Measurements from ENCODE around the gene ZCCHC14. TPM values are rescaled to one million over a fixed set of nuclear protein-coding genes. Genes with fewer than 3 reads are reported as not detected.
A peak's percentile ranks its signal among the peaks of the same experiment; 100 is the strongest.

The ZCCHC14 gene
- total RNA-seq, 2 experiments from 2014 or later = 12.4 to 13.9 TPM

DNA sequence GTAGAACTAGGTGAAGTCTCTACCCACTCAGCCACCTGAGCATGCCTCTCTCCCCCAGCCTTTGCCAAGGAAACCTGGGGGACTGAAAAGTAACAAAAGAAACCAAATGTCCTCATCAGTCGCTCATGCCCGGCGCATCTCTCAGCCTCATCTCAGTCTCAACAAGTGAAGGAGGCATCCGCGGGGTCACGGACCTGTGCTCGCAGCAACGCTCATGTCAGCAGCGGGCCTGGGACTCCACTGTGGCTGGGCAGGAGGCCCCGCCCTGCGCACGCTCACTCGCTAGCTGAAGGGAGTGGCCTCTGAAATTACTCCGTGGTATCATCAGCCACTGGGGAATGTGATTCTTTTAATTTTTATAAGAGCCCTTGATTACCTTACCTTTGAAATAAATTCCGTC lies 69.4 kb downstream of the ZCCHC14 start:
- CTCF ChIA-PET = no interaction called here
- no peak for DNase-seq
- no peaks in the 10 kb centered on the region for H3K27me3 Mint-ChIP-seq (ENCODE audit: low read depth)
- no peaks in the 10 kb centered on the region for H3K4me1 Mint-ChIP-seq (ENCODE audit: low read depth)
- no peaks in the 10 kb centered on the region for H3K9me3 Mint-ChIP-seq
- H3K27ac Mint-ChIP-seq = no peak overlapping the region
- H3K36me3 Mint-ChIP-seq (ENCODE audit: low read depth) = peaks cover 12% of the 10 kb centered on the region
- no peak overlapping the region for H3K4me3 Mint-ChIP-seq
- intact Hi-C loops (cut with micrococcal nuclease) = no loop called here

DNA sequence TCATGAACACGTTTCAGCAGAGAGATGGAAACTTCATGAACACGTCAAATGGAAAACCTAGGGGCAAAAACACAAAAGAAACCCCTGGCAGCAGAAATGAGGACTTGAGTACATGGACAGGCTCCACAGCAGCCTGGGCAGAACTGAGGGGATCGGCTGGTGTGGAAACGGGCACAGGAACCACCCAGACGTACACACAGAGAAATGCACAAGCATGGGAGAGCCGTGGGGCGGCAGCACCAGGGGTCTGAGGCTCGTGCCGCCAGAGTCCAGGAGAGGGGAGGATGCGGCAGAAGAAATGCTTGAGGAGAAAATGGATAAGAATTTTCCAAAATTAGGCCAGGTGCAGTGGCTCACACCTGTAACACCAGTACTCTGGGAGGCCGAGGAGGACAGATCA lies 70.7 kb downstream of the ZCCHC14 start:
- Mint-ChIP-seq H3K4me3 (no peak overlapping the region), H3K27ac (no peak overlapping the region), H3K36me3 (ENCODE audit: low read depth) (peaks cover 12% of the 10 kb centered on the region), H3K4me1 (ENCODE audit: low read depth) (no peaks in the 10 kb centered on the region), H3K9me3 (no peaks in the 10 kb centered on the region), H3K27me3 (ENCODE audit: low read depth) (no peaks in the 10 kb centered on the region)
- intact Hi-C loops (cut with micrococcal nuclease) = no loop called here
- DNase-seq = no peak
- CTCF ChIA-PET = no interaction called here

DNA sequence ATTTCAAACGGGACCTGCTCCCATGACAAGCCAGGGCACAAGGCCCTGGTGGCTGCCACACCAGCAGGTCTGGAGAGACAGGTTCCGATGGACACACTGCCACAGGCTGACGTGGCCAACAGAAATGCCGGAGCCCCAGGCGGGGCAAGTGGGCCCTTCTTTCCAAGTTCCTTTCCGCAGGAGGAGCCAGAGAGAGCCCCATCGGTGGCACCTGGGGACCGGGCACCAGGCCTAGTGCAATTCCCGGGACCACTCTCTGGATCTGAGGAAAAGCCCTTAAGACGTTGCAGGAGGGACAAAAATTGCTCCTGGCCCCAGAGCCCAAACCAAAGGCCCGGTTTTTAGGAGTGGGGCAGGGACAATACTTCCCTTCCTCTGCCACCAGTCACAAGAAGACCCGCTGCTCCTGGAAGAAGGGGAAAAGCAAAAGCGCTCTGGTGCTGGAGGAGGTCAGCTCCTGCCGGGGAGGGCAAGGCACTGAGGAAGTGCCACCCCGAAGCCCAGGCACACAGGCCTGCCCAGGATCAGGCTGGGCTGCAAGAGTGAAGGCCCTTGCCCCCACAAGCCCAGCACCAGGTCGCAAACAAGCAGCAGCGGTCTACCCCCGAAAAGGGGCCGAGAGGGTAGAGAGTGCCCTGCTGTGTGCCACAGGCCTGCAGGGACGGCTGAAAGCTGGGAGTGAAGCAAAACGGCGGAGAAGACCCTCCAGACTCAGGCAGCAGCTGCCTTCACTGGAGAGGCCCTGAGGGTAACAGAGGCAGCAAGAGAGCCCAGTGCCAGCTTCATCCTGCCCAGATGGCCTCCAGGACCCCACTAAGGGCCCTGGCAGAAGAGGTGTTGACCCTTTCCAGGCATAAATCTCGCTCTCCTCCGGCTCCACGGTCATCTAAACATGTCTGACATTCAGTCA lies 71.6 kb downstream of the ZCCHC14 start:
- CTCF ChIA-PET = interaction anchor here (0.6 to 1.1 kb wide), 3 partner anchors 14 to 150 kb away, joined by 3 read pairs; no protein-coding TSS in a partner anchor

DNA sequence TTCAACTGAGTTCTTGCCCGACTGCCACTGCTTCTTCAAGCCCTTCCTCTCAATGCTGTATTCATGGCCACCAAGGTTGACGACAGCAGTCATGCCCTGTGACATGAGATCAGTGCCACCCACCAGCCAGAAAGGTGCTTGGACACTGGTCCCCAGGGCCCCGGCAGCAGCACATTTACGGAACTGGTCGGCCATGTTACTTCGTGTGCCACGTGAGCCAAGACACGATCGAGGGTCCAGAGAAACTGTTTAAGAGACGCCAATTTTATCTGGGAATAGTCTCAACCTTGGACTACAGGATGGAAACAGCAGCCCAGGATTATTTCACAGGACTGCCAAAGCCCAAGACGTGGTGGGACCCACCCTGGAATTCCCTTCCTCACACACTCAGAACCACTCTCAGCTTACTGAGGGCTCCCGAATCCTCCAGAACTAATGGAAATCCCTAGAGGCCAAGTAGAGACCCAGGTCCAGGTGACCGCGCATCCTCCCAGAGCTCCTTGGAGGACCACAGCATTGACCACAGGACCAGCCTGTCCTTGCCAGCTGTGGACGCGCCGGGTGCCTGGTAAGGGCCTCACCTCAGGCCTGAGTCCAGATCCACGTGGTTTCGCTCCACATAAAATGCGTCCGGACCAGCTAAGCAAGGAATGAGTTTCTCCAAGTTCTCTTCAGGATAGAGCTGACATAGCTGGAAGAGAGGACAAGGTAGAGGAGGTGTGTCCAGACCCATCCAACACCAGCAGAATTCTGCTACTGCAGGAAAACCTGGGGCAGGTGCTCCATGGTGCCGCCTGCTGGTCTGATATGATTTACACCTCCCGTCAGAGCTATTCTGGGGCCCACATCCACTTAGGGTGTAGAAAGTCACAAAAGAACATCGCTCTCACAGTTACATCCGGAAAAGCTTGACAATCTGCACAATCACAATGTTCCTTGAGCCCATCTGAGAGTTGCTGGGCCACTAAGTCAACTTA lies 72.5 kb downstream of the ZCCHC14 start:
- Mint-ChIP-seq H3K36me3 (ENCODE audit: low read depth) (peaks cover 16% of the 10 kb centered on the region), H3K27me3 (ENCODE audit: low read depth) (no peaks in the 10 kb centered on the region), H3K4me1 (ENCODE audit: low read depth) (no peaks in the 10 kb centered on the region), H3K4me3 (no peak overlapping the region), H3K9me3 (no peaks in the 10 kb centered on the region), H3K27ac (peak overlapping the region; percentile 40)
- intact Hi-C loops (cut with micrococcal nuclease) = no loop called here
- CTCF ChIA-PET = interaction anchor here (0.6 to 1.1 kb wide), 3 partner anchors 14 to 151 kb away, joined by 3 read pairs; no protein-coding TSS in a partner anchor
- no peak for DNase-seq

More for the DNA sequence above, 71.6 kb downstream of the ZCCHC14 start:
- intact Hi-C loops (cut with micrococcal nuclease) = no loop called here
- Mint-ChIP-seq H3K4me1 (ENCODE audit: low read depth) (no peaks in the 10 kb centered on the region), H3K27ac (no peak overlapping the region), H3K36me3 (ENCODE audit: low read depth) (peaks cover 13% of the 10 kb centered on the region), H3K27me3 (ENCODE audit: low read depth) (no peaks in the 10 kb centered on the region), H3K9me3 (no peaks in the 10 kb centered on the region), H3K4me3 (no peak overlapping the region)
- DNase-seq = no peak

DNA sequence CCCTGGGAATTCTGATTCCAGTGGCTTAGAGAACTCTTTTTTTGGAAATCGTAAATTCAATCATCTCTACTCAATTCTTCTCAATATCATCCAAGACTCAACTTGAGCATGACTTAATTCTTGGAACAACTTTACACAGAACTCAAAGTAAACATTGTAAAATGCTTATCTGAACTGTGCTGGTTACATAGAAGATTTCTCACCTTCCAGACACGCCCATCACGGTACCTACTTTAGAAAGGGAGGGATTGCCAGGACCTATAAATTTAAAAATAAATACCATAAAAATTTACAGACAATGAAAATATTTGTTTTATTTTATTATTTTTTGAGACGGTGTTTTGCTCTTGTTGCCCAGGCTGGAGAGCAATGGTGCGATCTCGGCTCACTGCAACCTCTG lies 74.2 kb downstream of the ZCCHC14 start:
- no peak overlapping the region for H3K27ac Mint-ChIP-seq
- H3K9me3 Mint-ChIP-seq = no peaks in the 10 kb centered on the region
- no peaks in the 10 kb centered on the region for H3K4me1 Mint-ChIP-seq (ENCODE audit: low read depth)
- intact Hi-C loops (cut with micrococcal nuclease) = no loop called here
- no peak for DNase-seq
- H3K4me3 Mint-ChIP-seq = no peak overlapping the region
- H3K27me3 Mint-ChIP-seq (ENCODE audit: low read depth) = no peaks in the 10 kb centered on the region
- peaks cover 14% of the 10 kb centered on the region for H3K36me3 Mint-ChIP-seq (ENCODE audit: low read depth)
- CTCF ChIA-PET = no interaction called here

DNA sequence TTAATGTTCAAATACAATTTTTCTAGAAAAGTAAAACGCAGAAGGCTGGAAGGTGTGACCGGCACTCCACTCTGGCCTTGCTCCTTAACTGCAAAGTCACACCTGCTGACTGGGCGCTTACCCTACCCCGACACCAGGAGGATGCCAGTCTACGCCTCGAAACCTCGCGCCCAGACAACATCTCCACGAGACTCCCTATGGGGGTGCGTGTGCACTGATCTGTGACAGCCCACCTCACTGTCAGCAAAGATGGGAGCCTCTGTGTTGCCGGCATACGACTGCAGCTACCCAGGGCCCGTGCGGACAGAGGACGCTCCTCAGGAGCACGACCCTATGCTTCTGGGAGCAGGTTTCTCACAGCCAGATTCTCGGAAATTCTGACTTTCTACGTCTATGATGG lies 74.6 kb downstream of the ZCCHC14 start:
- Mint-ChIP-seq H3K4me1 (ENCODE audit: low read depth) (no peaks in the 10 kb centered on the region), H3K27ac (no peak overlapping the region), H3K9me3 (no peaks in the 10 kb centered on the region), H3K36me3 (ENCODE audit: low read depth) (peaks cover 14% of the 10 kb centered on the region), H3K4me3 (no peak overlapping the region), H3K27me3 (ENCODE audit: low read depth) (no peaks in the 10 kb centered on the region)
- CTCF ChIA-PET = interaction anchor here (2.0 kb wide), 1 partner anchor 11 kb away, joined by 7 read pairs; no protein-coding TSS in a partner anchor
- intact Hi-C loops (cut with micrococcal nuclease) = no loop called here
- no peak for DNase-seq

DNA sequence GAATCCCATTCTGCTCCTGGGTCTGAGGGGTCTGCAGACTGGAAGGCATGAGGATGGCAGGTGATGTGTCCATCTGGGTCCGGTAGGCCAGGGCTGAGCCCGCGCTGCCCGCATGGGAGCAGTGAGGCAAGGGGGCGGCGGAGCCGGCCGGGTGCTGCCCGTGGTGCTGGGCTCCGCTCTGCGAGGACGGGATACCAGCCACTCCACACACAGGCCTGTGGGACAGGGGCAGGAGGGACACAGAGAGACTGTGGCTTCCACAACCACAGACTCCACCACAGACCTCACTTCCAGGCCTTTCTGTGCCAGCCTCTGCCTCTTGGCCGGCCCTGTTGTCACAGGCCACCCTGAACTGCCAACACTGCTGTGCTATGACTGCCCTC lies 75.3 kb downstream of the ZCCHC14 start:
- intact Hi-C loops (cut with micrococcal nuclease) = loop anchor here (2.0 kb wide), 1 partner anchor 125 kb away; no protein-coding TSS in a partner anchor
- Mint-ChIP-seq H3K9me3 (no peaks in the 10 kb centered on the region), H3K27me3 (ENCODE audit: low read depth) (no peaks in the 10 kb centered on the region), H3K4me1 (ENCODE audit: low read depth) (no peaks in the 10 kb centered on the region), H3K4me3 (no peak overlapping the region), H3K27ac (no peak overlapping the region), H3K36me3 (ENCODE audit: low read depth) (peaks cover 12% of the 10 kb centered on the region)
- CTCF ChIA-PET = interaction anchor here (0.6 to 3.2 kb wide), 11 partner anchors 8 to 218 kb away, joined by 3 to 39 read pairs (median 4); no protein-coding TSS in a partner anchor
- no peak for DNase-seq

DNA sequence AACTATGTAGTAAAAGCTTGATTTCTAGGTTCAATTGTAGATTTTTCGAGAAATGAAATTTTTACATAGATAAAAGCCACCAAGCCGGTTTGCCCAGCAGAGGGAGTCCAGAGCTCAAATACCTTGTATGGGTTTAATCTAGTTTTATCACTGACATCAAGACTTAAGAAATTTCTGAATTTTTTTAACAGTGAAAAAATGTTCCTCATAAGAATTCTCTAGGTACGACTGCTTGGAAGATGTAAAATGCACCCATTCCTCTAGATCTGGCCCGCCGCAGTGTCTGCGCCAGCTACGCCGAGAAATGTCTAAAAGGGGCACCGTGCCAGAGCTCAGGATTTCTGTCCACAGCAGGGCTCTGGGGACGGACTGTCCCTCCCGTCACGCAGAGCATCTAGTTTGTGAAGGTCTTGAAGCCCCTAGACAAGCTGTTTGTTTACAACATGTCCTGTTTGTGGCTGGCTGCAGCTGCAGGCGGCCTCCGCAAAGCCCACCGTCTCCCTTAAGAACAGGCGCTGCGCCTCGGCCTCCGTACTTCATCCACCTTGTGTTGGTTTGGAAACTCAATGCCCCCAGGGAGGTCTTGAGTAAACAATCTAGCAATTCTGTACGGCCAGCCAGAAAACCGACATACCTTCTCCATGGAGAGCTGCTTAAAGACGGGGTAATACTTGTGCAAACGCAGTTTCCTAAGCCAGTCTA lies 75.8 kb downstream of the ZCCHC14 start:
- CTCF ChIA-PET = interaction anchor here (0.6 to 3.2 kb wide), 14 partner anchors 9 to 224 kb away, joined by 3 to 39 read pairs (median 4); no protein-coding TSS in a partner anchor
- DNase-seq = peak; percentile 75
- H3K27ac Mint-ChIP-seq = peak overlapping the region; percentile 24
- no peaks in the 10 kb centered on the region for H3K9me3 Mint-ChIP-seq
- H3K27me3 Mint-ChIP-seq (ENCODE audit: low read depth) = no peaks in the 10 kb centered on the region
- H3K4me1 Mint-ChIP-seq (ENCODE audit: low read depth) = no peaks in the 10 kb centered on the region
- no peak overlapping the region for H3K4me3 Mint-ChIP-seq
- intact Hi-C loops (cut with micrococcal nuclease) = loop anchor here (1.0 to 2.0 kb wide), 2 partner anchors 126 to 218 kb away; no protein-coding TSS in a partner anchor
- H3K36me3 Mint-ChIP-seq (ENCODE audit: low read depth) = peaks cover 10% of the 10 kb centered on the region

DNA sequence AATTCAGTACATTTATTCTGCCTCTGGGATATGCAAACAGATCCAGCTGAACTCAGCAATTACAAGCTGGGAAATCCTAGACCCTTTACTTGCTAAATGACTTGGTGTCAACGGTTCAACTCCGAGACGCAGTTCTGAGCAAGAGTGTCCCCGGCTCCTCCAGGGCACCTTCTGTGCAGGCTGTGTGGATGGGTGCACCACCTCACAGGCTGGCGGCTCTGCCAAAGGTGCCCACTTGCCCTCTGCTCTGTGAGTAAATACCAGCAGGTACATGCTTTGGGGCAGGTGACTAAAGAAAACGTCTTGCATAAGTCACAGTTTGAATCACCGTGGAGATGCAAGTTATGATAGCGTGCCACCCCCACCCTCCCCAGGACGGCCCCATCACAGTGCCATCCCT lies 77.4 kb downstream of the ZCCHC14 start:
- DNase-seq = no peak
- Mint-ChIP-seq H3K36me3 (ENCODE audit: low read depth) (peaks cover 11% of the 10 kb centered on the region), H3K4me1 (ENCODE audit: low read depth) (no peaks in the 10 kb centered on the region), H3K4me3 (no peak overlapping the region), H3K27ac (no peak overlapping the region), H3K27me3 (ENCODE audit: low read depth) (no peaks in the 10 kb centered on the region), H3K9me3 (no peaks in the 10 kb centered on the region)
- intact Hi-C loops (cut with micrococcal nuclease) = no loop called here
- CTCF ChIA-PET = interaction anchor here (0.8 to 3.2 kb wide), 2 partner anchors 18 to 220 kb away, joined by 3 to 39 read pairs; no protein-coding TSS in a partner anchor

DNA sequence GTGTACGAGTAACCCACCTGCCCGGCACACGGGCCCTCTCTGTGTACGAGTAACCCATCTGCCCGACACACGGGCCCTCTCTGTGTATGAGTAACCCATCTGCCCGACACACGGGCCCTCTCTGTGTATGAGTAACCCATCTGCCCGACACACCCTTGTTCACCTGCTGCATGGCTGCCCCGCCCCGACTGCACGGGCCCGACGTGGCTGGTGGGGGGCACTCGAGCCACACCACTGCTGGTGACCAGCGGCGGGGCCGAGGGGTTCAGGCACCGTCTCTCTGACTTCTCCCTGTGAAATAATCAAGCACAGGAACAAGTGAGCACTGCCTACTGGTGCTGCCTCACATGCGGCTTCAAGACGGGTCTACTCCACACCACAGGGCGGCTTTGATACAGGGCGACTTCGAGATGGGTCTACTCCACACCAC lies 78.6 kb downstream of the ZCCHC14 start:
- Mint-ChIP-seq H3K27ac (no peak overlapping the region), H3K4me3 (no peak overlapping the region), H3K4me1 (ENCODE audit: low read depth) (no peaks in the 10 kb centered on the region), H3K36me3 (ENCODE audit: low read depth) (peaks cover 8% of the 10 kb centered on the region), H3K9me3 (no peaks in the 10 kb centered on the region), H3K27me3 (ENCODE audit: low read depth) (no peaks in the 10 kb centered on the region)
- no peak for DNase-seq
- intact Hi-C loops (cut with micrococcal nuclease) = no loop called here
- CTCF ChIA-PET = no interaction called here

DNA sequence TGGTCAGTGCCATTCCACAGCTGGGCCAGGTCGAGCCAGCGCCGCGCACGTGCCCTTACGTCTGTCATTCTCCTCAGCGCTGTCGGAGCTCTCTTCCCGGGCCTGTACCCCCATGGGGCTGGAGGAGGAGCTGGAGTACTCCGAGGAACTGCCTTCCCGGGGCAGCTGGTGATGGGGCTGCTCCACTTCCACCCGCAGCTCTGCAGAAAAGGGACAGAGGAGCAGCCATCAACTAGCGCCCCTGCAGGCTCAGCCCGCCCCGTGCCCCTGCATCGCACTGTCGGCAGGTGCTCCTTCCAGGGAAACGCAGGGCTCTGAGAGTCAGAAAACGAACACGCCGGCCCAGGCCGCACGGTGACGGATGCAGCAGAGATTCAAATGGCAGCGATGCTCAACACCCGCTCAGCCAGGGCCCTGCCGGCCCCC lies 79.8 kb downstream of the ZCCHC14 start:
- Mint-ChIP-seq H3K4me1 (ENCODE audit: low read depth) (no peaks in the 10 kb centered on the region), H3K27ac (no peak overlapping the region), H3K4me3 (no peak overlapping the region), H3K36me3 (ENCODE audit: low read depth) (peaks cover 8% of the 10 kb centered on the region), H3K27me3 (ENCODE audit: low read depth) (no peaks in the 10 kb centered on the region), H3K9me3 (no peaks in the 10 kb centered on the region)
- DNase-seq = no peak
- CTCF ChIA-PET = interaction anchor here (0.6 to 1.6 kb wide), 4 partner anchors 13 to 222 kb away, joined by 3 to 4 read pairs (median 3); no protein-coding TSS in a partner anchor
- intact Hi-C loops (cut with micrococcal nuclease) = no loop called here

Data from activated naive CD4-positive, alpha-beta T cell treated with anti-CD3 and anti-CD28 coated beads for 36 hours (primary cell).